K562 treated with DMSO at 1 percent for 24 hours (cell line): ENCODE results near the gene NKX1-2. TPM values are rescaled to one million over a fixed set of nuclear protein-coding genes. Genes with fewer than 3 reads are reported as not detected.

Experiments used
- total RNA-seq: library from RNA; unstranded; fragments of 300-600 nt; gene quantifications from 2 replicates; pipeline ENCODE4 v1.2.3, GENCODE V29; 2022; ENCODE audit warnings: low read depth; ENCODE audit not compliant: insufficient read depth

Gene NKX1-2
- not detected in 2 replicates for total RNA-seq

DNA sequence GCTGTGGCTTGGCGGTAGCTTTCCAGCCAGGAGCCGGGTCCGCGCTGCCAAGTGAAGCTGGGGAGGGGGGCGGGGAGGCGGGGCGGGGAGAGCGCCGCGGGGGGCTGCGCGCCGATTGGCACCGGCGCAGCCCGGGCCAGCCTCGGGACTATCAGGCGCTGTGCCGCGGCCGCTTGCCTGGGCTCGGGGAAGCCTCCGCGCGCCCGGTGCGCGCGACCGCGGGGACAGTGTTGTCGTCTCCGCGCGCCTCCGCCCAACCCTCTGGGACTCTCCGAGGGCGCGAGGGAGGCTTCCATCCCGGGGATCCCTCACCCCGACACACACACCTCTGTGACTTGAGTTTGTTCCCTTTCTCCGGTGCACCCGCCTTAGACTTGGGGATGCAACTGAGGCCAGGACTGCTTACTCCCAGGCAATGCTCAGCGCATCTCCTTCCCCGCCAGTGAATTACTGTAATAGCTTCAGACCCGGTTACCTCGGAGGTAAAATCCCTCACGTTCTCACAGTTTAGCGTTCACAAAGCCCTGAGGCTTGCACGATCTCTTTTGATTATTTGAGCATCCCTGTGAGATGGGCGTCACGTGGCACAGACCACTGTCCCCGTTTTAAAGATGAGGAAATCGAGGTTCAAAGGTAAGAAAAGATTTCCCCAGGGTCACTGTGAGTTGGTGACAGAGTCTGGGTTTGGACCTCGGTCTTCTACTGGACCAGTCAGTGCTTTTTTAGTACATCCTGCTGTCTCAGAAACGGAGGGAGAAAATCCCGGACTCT lies at the start of gene NKX1-2:
Gene NKX1-2 (minus strand): TSS at position 24 of the 771 bp plus-strand sequence. CDS start 92 bp downstream, outside the sequence.

GRCh38 chr10:124461642-124462347 lies 12.0 kb upstream of the NKX1-2 start, which contains the start of gene LHPP:
LHPP (plus strand) TSS chr10:124461823; CDS start chr10:124461863, 40 bp downstream.

GRCh38 chr10:124418726-124419501 lies 30.9 kb downstream of the NKX1-2 start, which contains the start of gene OAT:
OAT (minus strand) TSS chr10:124418923; CDS start chr10:124412171, 6,752 bp downstream.

Other genes with a start within 250 kb of the NKX1-2 start
- 62.6 and 75.7 TPM in 2 replicates for gene OAT, start 31.1 kb downstream of the NKX1-2 start, total RNA-seq
- 8.2 and 9.1 TPM in 2 replicates for gene LHPP, start 11.8 kb upstream of the NKX1-2 start, total RNA-seq